CD4-positive, alpha-beta T cell treated with Interferon alpha-2 for 1 hour (primary cell): Measurements from ENCODE around the gene DAPL1.

ENCODE experiments used
- DNase-seq, 2 donors: peaks; one replicate each; pipeline ENCODE4 v3.0.0-alpha.2; 2020 to 2022

DAPL1 gene, protein sequence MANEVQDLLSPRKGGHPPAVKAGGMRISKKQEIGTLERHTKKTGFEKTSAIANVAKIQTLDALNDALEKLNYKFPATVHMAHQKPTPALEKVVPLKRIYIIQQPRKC

DNA sequence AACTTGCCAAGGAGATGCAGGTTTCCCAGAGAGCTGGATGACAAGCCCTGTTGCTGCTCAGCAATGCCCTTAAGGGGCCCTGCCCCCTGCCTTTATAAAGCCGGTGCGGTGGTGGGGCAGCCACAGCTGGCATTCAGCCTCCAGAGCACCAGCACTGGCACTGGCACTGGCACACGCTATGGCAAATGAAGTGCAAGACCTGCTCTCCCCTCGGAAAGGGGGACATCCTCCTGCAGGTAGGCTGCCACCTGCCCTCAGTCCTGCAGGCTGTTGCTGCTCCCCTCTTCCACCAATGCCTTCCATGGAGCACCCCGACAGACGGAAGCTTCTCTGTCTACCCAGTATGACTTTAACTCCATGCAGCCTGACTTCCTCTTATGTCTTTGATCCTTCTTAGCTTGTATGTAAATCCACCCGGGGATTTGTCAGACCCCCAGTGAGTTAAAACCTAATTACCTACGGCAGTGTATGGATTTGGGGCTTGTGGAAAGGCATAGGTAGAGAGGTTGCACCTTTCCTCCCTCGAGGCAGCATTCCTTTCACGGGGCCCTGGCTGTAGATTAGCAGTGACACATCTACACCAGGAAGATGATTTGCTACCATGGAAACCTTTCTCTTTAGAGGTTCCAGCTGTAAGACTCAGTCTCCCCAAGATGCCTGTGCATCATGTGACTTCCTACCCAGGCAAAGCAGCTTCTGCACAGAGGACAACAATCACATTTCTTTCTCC lies at the start of gene DAPL1:
DAPL1 (plus strand) TSS at position 123 of the 730 bp plus-strand sequence; CDS start at position 179, 56 bp downstream.
- no peak for DNase-seq

DNA sequence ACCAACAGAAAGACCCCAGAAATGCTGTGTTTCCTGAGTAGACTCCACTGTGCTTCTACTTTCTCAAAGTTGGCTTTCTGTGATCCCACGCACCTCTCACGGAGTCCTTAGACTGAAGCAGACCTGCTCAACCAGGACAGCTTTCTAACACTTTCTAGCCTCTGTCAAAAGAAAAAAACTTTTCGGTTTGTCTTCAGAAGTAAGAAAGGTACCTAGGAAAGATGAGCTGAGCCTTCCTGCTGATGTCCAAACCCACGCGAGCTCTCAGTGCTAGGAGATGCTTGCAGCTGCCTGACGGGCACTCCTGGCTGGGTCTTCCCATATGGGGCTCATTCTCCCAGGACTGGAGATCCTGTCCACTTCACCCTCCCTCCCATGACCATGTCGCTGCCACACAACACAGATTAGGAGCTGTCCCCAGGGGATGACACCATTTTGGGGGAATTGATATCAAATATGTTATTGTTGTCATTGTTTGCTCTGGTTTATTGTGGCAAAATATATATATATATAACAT lies 49.2 kb upstream of the DAPL1 start:
- no peak for DNase-seq

DNA sequence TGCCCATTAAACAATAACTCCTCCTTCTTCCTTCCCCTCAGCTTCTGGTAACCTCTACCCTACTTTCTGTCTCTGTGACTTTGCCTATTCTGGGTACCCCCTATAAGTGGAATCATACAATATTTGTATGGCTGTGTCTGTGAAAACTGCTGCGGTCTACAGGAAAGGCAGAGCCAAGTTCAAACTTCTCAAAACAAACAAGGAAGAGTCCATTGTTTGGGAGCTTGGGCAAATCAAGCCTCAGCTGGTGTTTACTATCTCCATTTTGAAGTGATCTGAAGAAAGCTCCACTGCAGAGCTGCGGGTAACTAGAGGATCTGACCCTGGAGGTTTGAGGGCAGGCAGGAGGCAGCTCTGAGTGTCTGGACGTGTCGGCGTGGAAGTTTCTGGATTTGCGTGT lies 48.6 kb upstream of the DAPL1 start:
- DNase-seq = no peak

DNA sequence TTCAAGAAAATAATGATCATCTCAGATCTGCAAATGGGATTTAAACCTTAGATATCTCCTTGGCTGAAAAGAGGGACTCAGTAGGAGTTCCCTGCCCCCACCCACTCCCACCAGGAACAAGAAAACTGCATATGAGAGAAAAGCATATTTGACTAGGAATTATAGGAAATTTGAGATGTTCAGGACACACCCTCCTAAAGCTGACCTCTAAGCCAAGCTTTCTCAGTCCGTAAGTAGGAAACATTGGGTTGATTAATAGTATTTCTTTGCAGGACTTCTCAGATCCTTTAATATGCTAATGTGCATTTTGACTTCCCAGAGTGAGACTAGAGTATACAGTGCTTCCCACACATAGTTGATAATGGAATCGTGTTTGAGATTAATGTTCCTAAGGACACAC lies 47.8 kb upstream of the DAPL1 start:
- DNase-seq = no peak

DNA sequence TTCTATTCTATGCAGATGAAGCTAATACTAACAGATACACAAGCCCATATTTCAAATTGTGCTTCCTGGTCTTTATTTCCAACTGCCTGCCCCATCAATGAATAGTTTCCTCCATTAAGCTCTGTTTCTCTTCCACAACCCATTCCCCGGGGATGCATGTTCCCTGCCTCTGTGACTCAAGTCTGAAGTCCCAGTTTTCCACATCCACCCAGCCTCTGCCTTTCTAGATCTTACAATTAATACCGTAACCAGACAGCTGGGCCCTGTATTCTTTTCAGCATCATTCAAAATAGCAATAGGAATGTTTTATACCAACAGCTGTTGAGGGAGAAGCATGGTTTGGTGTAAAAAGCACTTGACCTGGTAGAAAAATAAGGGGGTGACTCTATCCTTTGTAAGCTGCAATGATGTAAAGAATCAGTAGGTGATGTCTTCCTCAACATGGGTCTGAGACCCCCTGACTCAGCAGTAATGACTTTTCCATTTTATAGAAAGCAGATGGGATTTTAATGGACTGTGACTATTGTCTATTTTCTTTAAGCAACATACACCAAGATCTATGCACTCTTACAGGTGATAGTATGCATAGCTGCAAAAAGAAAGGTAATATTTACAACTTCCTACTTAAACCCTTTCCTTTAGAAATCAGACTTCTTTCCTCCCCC lies 46.1 kb upstream of the DAPL1 start:
- DNase-seq = no peak

DNA sequence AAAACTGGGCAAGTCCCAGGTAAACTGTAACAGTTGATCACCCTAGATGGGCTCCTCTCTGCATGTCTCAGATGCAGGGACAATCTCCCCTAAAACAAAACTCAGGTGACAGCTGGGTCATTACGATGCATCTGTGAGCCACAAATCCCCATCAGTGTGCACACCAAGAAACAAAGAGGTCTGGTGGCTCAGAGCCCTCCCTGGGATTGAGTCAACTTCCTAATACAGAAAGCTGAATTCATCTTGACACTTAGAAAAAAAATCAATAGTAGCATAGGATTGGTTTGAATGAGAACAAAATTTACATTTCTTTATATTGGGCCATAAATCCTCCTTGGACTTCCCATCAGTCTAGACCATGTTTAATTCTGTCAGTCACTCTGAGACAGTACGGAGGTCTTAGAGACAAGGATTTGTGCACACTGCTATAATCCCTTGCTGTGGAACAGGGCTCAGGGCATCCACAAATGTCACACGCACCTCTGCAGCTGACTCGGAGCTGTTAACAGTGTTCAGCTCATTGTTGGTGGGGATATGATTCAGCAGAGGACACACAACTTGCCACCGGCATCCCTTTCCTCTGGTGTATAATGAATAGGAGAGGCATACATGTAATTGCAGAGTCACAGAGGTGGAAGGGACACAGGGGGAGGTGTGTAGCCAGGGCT lies 44.5 kb upstream of the DAPL1 start:
- DNase-seq = no peak

DNA sequence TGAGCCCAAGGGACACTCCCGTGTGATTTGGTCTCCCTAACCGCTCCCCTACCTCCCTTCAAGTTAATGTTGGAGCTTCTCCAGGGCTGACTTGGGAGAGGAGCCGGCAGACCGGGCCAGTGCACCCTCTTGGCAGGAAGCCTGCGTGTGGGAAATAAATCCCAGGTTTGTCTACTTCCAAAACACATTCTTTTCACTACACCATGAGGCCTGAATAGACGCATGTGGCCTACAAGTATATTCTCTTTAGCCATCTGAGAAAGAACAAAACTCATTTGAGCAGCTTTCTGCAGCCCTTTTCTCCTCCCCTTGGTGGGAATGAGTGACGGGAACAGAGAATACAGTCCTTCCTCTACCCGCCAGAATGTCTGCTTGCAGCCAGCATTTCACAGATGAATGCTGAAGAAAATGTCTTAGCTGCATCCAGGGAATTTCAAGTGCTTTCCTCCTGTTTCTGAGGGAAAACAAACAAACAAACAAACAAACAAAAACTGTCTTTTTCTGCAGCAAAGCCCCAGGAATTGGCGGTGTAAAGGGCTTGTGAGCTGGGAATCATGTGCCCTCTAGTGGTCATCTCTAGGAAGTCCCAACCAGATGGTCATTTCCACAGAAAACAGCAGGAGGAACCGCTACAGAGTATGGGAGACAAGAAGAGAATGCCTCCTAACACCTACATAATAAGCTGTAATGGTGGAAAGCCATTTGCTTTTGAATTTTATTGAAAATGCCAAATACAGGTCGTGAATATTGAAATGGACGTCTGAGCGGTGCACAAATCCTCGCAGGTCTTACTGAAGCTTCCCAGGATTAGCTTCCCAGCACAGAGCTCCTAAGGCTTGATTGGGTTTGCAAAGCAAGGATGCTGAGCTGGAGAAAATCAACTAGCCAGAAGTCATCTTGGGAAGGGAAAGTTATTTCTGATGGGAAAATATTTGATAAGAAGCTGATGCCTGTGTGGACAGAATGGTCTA lies 41.2 kb upstream of the DAPL1 start:
- peak; percentile 10 to 52 for DNase-seq

DNA sequence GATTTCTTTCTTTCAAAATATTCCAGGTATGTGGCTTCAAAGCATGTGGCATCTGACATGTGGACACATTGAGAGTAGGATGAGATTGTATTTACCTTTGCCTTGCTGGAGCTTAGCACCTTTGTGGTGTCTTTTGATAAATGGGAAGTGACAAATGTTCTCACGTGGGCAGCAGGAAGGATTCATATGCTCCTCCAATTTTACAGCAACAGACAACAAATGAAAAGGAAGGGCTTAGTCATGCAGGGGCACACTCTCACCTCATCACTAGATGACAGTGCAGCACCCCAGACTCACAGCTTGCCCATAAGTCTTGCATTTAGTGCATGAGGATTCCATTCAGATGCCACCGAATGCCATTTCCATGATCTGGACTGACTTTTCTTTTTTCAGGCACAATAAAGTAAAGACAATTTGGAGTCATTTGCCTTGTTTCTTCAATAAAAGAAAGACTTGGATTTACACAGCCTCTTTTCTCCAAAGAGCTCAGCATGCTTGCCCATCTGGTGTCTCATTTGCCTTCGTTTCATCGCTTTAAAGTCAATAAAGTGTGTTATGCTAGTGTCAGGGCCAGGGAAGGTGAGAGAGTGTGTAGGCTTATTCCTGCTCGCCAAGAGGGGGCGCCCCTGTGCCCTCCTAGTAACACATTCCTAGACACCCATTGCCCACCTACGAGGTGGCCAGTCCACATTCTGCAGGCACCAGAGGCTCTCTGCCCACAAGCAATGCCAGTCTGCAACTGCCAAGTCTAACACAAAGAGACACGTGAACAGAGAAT lies 39.6 kb upstream of the DAPL1 start:
- DNase-seq = no peak

DNA sequence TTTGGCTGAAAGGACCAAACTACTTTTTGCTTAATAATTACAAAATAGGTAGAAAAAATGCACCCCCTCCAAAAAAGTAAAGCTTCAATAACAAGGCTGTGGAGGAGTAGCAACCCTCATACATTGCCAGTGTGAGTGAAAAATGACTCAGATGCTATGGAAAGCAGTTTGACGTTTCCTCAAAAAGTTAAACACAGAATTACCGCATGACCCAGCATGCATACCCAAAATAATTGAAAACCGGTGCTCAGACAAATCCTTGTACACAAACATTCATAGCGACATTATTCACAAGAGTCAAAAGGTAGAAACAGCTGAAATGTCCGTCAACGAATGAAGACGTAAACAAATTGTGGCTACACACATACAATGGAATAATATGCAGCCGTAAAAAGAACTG lies 38.8 kb upstream of the DAPL1 start:
- DNase-seq = no peak

DNA sequence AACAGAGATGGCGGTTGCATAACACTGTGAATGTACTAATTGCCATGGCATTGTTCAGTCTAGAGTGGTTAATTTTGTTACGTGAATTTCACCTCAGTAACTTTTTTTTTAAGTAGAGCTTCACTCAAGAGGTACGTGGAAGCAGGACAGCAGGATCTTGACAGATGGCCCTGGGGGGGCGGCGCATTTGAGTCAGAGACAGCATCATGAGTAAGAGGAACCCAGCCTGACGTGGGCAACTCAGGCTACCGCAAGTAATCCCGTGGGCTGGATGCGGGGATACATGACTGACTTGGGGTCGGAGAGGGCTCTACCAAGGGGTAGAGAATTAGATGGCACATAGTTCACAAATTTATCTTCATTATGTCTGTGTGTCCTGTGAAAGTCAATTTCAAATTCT lies 38.1 kb upstream of the DAPL1 start:
- DNase-seq = no peak

DNA sequence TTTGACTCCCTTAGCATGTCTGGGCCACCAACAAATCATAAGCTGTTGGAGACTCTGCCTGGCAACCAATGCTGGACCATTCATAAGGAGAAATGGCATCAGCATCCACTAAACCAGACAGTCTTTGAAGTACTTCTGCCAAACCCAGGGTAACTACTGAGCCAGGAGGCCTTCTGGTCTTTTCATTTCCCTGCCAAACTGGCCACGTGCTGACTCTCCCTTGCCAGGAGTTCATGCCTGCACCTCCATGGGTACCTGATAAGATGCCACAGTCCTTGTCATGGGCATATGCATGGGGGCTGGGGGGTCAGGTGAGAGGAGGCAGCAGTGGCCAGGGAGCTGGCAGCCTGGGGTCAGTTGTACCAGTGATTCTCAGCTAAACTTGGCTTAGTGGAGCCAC lies 34.2 kb upstream of the DAPL1 start:
- no peak for DNase-seq

DNA sequence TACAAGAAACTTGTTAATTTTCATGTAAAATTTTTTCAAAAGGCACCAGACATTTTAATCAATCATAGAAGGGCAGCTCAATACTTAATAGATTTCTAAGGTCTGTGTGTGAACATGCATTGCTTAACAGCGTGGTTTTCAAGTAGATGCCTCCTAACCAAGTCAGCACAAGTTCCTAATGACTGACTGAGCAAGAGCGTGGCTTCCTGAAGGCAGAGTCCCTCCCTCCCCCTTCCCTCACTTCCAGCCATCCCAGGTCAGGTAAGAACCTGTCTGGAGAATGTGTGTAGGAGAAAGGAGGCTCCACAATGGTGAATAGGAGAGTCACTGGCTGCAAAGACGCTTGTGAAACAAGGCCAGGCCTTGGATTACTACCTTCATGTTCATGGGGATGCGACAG lies 33.5 kb upstream of the DAPL1 start:
- DNase-seq = no peak

DNA sequence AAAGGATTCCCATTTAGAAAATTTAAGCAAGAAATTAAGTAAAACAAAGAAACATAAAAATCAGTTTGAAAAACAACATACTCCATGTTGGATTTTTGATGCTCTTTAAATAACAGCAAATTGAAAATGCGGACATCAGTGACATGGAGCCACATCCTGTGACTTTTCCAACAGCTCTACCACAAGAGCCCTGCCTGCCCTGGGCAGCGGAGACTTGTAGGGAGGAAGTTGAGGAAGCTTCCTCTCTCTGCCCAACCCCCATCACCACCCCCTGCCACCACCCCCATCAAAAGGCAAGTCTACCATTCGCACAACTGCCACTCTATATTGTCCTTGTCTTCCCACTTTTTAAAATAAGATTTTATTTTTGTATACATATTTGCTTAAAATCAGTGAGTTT lies 32.8 kb upstream of the DAPL1 start:
- no peak for DNase-seq

DNA sequence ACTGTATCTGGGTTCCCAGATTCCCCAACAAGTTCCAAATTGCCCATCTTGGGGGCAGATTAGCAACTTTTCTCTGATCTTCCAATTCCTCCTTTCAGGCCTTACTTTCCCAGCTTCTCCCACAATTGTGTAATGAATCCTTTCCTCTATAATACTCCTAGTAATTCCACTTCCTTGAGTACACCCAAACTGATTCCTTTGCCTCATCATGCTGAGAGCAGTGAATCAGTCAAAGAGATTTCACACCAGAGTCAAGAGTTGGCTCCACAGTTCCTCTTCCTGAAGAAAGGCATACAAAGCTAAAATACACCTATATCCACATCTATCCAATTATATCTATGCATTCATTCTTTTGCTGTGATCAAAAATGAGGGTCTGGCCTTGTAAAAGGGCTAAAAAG lies 28.6 kb upstream of the DAPL1 start:
- DNase-seq = no peak

DNA sequence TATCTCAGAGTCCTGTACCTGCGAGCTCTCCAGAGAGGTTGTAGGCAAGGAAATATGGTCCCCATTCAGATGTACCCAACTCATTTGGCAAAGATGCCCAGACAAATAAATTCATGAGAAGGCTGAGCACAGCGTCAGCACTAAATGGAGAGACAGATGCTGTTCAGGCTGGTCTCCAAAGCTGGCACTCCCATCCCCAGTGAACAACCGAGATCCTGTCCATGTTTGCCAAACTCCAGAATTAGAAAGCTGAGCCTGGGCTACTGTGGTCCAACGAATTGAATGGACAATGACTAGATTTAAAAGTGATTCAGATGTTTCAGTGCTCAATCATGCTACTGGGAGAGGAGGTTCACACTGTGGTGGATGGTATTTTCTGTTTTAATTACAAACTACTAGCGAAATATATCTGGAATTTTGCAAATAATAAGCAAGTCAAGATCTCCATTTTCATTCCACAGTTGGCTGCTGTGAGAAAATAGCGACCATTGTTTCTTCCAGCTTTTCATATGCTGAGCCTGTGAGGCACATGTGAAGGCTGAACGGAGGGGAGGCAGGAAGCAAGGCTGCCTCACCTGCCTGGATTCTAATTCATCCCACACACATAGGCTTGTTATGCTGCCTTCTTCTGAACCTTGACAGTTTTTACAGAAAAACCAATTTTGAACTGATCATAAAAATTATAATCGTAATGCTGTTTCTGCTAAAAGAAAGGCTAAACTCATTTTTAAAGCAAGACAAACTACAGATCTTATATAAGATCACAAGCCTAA lies 22.6 kb upstream of the DAPL1 start:
- no peak for DNase-seq

DNA sequence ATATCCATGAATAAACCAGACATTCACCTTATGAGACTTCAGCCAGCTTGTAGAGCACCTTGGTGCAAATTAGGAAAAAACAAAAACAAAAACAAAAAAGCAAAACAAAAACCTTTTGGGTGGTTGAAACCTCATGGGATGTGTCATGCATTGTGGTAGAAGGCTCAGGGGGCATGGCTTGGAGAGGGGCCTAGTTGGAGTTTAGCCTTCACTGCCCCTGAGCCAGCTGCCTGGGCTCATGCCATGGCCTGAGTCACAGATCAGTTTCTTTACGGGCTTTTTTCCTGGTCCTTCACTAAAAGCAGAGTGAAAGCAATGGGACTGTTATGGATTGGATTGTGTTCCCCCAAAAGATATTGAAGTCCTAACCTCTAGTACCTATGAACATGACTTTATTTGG lies 22.0 kb upstream of the DAPL1 start:
- DNase-seq = no peak

DNA sequence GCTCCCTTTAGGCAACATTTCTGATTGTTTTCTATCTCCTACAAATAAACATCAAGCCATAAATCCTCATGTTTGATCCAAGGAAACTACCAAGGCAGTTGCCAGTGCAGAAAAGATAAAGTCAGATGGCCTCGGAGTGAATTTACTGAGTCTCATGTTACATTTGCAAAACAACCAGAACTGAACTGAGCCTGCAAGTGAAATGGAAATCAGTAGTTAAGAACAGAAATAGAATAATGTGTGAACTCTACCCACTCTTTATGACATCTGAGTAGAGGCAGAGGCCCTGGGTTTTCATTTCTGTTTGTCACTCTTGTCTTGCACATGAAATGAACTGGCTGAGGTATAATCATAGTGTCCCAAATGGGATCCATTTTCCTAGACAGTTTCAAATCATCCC lies 20.4 kb upstream of the DAPL1 start:
- no peak for DNase-seq

DNA sequence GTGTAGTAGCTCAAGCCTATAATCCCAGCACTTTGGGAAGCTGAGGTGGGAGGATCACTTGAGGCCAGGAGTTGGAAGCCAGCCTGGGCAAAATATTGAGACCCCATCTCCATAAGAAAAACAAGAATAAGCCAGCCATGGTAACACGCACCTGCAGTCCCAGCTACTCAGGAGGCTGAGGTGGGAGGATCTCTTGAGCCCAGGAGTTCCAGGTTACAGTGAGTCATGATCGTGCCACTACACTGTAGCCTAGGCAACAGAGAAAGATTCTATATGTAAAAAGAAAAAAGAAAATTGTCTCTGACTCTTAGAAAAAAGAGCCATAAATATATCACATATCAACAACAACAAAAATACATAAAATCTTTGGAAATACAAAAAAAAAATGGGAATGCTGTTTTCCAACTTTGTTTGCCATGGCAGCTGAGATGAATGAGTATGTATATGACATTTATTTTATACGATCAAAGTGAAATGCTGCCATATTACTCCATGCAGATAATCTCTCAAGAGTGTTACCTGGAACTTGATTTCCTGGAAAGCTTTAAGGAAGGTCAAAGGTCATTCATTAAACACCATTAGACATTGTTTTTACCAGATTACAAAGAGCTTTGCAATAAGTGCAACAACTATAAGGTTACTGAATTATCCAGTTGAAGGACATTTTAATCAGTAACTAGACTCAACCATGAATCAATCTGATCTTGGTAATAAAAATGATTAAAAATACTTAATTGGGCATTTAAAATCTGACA lies 19.7 kb upstream of the DAPL1 start:
- no peak for DNase-seq

DNA sequence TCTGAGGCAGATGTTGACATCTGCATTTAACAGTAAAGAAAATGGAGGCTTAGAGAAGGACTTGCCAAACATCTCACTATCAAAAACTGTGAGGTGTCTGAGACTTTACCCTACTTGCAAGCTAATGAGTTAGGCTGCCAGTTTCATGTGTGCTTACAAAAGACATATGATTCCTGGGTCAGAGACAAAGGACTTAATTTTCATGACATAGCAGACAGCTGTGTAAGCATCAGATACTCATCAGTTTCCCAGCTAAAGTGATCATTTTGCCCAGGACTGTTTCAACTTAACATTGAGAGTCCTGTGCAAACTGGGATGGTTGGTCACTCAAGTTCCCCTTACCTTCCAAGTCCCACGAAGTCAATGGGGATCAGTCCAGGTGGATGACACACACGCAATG lies 18.9 kb upstream of the DAPL1 start:
- DNase-seq = no peak

DNA sequence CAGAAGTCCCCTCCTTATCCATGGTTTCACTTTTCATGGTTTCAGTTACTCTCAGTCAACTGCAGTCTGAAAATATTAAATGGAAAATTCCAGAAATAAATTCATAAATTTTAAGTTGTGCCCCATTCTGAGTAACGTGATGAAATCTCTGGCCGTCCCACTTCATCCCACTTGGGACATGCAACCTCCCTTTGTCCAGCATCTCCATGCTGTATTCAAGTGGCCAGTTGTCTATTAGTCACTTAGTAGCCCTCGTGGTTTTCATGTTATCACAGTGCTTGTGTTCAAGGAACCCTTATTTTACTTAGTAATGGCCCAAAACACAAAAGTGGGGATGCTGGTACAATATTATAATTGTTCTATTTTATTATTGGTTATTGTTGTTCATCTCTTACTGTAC lies 18.0 kb upstream of the DAPL1 start:
- DNase-seq = no peak
